Myocyte (in vitro differentiated cells): ENCODE results near the gene CPNE9. TPM values are rescaled to one million over a fixed set of nuclear protein-coding genes. Genes with fewer than 3 reads are reported as not detected.
A peak's percentile ranks its signal among the peaks of the same experiment; 100 is the strongest.

Source experiments
- DNase-seq: peaks from one replicate; pipeline ENCODE4 v3.0.0-alpha.2; 2012; ENCODE audit warnings: low read depth
- polyA plus RNA-seq: library from polyadenylated mRNA; unstranded; fragments of >200 nt; gene quantifications from one replicate; pipeline ENCODE4 v1.2.1, GENCODE V29; 2012; ENCODE audit warnings: missing spikeins
- total RNA-seq: library from RNA; depleted of rRNA; stranded (reverse); fragments of >200 nt; gene quantifications from 2 replicates; pipeline ENCODE4 v1.2.3, GENCODE V29; 2014

The CPNE9 gene, protein sequence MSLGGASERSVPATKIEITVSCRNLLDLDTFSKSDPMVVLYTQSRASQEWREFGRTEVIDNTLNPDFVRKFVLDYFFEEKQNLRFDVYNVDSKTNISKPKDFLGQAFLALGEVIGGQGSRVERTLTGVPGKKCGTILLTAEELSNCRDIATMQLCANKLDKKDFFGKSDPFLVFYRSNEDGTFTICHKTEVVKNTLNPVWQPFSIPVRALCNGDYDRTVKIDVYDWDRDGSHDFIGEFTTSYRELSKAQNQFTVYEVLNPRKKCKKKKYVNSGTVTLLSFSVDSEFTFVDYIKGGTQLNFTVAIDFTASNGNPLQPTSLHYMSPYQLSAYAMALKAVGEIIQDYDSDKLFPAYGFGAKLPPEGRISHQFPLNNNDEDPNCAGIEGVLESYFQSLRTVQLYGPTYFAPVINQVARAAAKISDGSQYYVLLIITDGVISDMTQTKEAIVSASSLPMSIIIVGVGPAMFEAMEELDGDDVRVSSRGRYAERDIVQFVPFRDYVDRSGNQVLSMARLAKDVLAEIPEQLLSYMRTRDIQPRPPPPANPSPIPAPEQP
- not detected in 2 replicates for total RNA-seq
- polyA plus RNA-seq: not detected

DNA sequence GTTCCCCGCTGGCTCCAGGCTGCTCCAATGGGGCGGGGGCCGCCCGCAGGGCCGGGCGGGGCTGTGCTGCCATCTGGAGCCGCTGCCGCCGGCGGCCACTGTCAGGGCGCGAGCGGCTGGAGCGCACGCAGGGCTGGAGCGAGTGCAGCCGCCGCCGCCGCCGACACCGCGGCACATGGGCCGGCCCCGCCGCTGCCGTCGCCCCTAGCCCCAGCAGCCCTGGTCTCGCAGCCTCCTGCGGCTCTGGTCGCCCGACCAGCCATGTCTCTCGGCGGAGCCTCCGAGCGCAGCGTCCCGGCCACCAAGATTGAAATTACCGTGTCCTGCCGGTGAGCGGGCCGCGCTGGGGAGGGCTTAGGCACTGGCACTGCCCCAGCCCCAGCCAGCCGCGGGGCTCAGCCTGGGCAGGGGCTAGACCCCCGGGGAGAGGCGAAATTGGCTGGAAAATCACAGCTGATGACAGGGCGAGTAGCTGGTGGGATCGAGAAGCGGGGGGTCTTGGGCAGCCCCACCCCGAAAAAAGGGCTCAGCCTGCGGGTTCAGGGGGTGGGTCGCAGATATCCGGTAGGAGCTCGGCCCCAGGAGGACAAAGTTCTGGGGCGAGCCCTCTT lies at the start of gene CPNE9:
TSS of gene CPNE9 (plus strand) at position 98 of the 611 bp plus-strand sequence. CDS start at position 262, 164 bp downstream.
- no peak for DNase-seq

DNA sequence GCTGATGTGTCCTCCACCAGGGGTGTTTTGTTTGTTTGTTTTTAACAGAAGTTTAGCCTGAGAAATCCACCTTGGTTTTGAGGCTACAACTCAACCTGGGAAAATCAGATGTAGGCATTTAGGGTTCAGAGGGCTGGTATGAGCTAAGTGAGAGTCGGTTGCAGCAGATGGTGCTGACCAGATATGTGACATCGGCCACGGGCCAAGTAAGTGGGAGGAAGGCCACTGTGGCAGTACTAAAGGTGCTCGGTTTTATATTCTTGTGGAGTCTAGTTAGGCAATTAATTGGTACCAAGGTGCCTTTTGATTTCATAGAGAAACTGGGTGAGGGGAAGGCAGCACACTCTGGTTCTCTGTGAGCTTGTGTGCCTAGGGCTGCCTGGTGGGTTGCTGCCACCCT lies 43.8 kb upstream of the CPNE9 start:
- no peak for DNase-seq

GRCh38 chr3:9660972-9661371 lies 42.7 kb upstream of the CPNE9 start:
- DNase-seq: no peak

GRCh38 chr3:9664119-9664751 lies 39.4 kb upstream of the CPNE9 start:
- DNase-seq: no peak

DNA sequence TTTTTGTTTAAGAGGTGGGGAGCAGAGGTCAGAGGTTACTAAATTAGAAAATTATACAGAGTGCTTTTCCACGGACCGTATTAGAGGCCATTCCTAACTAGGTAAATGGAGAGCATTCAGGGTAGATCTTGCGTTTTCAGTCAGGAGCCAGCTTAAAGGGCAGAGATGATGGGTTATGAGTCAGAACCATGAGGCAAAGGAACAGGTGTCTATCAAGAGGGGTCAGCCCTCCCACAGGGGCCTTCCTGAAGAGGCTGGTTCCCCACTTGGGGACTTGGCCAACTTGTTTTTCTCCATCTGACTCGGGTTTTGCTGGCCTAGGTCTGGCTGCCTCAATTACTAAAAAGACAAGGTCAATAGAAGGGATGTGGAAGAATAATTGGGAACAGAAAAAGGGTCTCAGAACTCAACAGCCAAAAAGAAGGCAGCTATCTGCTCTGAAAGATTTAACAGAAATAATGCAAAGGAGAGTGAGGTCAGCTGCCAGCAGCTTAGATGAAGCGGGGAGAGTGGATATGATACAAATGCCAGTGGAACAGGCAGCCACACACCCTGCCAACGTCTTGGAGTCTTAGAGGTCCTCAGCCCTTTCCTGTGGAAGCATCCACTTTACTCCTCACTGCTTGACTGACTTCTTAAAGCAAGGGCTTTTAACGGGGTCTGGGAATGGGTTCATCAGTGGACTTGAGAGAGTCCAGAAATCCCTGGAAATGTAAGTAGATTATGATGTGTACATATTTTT lies 36.8 kb upstream of the CPNE9 start:
- DNase-seq: peak; percentile 42

DNA sequence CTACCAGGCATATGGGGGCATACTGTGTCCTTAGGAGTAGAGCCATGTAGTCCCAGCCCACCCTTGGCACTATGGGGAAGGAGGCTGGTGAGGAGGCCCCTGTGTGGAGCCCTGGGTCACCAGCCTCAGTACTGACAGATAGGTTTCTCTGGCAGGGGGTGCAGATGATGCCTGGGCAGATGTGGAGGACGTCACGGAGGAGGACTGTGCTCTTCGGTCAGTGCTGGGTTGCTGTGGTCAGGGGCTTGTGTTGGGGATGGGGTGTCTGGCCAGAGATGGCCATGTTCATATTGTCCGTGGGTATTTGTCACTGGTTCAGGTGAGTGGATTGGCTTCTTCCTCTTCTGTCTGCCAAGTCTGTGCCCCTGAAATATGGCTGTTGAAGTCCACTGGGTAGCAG lies 34.4 kb upstream of the CPNE9 start:
- DNase-seq: no peak

DNA sequence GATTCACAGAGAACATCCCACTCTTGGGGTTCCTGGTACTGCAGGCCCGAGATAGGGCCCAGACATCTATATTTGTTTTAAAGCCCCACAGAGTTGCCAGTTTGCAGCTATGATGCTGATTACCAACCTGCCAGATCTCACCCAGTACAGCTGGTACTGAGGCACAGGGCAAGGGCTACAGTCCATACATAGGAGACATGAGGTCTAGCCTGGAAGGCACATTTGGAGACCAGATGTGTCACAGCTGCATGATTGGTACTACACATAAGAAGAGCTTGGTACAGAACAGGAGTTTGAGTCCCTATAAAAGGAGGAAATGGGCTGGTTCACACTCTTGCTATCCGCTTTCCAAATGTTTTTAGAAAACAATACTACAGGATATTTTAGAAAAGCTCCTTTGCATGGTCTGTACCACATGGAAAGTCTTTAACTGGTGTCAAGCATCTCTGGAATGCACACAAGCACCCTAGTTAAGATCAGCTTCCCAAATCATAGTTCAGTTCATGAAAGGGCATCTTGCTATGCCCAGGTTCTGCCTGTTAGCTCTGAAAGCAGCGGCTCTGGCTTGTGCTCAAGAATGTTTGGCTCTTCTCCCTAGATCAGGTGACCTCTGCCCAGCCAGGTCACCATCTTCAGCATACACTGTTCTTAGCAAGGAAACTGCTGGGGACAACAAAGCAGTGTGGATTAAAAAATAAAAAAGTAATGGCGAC lies 33.8 kb upstream of the CPNE9 start:
- peak; percentile 11 for DNase-seq

- DNase-seq: no peak
These were observed 30.6 kb upstream of the CPNE9 start for GRCh38 chr3:9673082-9673481.

- DNase-seq: no peak
These were observed 29.9 kb upstream of the CPNE9 start for GRCh38 chr3:9673752-9674151.

DNA sequence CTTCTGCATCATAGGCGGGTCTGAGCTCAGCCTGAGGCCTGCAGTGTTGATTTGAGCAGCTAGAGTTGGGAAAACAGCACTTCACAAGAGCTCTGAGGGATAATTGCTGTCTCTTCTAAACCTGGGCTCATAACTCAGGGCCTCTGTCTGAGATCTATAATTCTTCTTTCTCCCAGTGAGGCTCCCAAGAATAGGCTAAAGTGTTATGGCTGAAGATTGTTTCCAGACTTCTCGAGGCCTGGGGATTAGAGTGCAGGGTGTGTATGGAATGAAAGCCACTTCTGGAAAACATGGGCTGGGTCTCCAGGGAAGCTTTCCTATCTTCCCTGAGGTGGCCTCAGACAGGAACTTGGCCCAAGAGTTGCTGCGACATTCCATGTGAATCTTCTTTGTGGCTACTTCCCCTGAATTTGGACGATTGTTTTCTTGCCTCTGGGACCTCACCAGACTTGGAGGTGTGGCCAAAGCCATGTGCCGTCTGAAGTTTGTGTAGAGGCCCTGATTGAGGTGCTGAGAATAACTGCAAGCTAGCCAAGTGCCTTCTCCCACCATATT lies 27.8 kb upstream of the CPNE9 start:
- no peak for DNase-seq

DNA sequence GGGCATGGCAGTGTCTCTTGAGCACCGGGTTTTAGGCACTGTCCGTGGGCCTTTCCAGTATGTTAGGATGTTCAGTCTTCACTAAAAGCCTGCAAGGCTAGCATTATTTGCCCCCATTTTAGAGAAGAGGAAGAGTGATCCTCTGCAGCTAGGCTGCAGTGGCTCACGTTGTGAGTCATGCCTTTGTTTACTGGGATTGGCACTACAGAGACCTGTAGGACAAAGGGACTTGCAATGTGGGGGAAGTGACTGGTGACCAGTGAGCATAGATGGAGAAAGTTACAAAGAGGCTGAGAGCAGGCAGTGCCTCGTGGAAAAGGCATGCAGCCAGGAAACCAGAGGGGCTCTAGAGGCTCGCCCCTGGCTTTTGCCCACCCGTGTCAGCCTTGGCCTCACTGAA lies 26.8 kb upstream of the CPNE9 start:
- DNase-seq: no peak

DNA sequence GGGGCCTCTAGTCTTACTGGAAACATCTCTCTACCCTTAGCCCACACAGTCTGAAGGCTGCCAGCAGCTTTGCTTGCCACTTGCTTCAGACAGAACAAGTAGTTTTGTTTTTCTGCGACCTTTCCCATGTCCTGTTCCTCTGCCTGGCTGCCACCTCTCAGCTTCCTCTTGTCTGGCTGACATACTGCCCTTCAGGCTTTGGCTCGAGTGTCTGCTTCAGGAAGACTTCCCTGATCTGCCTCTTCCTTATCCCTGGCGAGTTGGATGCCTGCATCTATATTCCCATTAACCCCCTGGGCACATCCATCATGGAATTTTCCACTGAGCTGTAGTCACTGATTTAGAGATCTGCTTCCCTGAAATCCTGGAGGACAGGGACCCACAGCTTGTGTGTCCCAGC lies 25.1 kb upstream of the CPNE9 start:
- no peak for DNase-seq

DNA sequence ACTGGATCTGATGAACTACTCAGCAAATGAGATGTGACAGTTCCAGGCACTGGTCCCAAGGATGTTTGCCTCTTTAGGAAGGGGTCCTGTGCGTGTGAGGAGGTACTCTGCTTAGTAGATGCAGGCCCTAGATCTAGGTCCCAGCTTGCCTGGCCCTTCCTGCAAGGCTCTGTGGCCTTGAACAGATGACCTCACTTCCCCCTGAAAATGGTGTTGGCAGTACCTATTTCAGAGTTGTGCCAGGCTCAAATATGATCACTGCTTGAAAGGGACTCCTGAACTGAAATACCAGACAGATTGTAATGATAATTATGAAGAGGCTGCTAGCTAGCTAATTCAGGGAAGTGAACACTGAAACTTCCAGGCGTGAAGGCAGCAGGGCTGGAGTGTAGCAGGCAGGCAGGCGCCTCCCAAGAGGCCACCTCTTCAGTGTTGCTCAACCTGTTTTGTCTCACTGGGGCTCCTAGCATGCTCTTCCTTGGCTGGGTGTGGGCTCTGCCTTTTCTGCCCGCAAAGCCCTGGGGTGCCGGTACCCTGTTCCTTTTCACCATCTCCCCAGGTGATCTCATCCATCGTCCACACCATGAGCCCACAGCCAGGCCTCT lies 24.1 kb upstream of the CPNE9 start:
- no peak for DNase-seq

- DNase-seq: no peak
These were observed 22.5 kb upstream of the CPNE9 start for GRCh38 chr3:9681011-9681722.

DNA sequence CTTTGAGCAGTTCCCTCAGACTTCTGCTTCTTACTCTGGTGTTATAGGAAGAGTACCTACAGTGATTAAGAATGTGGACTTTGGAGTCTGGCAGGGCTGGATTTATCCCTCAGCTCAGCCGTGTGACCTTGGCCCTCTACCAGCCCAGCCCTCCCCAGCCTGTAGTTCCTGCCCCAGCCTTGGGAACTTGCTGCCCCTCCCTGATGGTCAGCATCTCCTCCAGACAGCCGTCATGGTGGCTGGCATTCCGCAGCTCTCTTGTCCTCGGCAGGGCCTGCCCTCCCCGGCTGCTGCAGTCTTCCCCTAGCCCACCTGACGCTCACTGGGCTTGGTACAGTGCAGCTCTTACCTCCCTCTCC lies 21.9 kb upstream of the CPNE9 start:
- no peak for DNase-seq

- DNase-seq: no peak
These were observed 21.5 kb upstream of the CPNE9 start for GRCh38 chr3:9682096-9682495.

DNA sequence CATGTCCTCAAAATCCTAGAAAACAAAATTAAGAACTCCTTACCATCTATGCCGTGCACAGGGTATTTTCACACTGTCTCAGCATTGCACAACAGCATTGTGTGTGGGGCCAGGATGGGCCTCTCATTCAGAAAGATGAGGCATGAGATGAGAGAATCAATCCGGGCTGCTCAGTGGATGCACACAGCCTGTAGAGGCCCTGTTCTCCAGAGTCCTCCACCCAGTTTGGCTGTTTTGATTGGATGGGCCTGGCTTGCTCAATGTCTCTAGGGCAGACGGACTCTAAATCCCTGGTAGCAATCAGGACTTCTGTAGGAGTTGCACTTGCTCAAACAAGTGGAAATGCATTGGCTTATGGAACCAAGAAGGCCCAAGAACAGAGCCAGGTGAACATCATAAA lies 20.2 kb upstream of the CPNE9 start:
- no peak for DNase-seq

DNA sequence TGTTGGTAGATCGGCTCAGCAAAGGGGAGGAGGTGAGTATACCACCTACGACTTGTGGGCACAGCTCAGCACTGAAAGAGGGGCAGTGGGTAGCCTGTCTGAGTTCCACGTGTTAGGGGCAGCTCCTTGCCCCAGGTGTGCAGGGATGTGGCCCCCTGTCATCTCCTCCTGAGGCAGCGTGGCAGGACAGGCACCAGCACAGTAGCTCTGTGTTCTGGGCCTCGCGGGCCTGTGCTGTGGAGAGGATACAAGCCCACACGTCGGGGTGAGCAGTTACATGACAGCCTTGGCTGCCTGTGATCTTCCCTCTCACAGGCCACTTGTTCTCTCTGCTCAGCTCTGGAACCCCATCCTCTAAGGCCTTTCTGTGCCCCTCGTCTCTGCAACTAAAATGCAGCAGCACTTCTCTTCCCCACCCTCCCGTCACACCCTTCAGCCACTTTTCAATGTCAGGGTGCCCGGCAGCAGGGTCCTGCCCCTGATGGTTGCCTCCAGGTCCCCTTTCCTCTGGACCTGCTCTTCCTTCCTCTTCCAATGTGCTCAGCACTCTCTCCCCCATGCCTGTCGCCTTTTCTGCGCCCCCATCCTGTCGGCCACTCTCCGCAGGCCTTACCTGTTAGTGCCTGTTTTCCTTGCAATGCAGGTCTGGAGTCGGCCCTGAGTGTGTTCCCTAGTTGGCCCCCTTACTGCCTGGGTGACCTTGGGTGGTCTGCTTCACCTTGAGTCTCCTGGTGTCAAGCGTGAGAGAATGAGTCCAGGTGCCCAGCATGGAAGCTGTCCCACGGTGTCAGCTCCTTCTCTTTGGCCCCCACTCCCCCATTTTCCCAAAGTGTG lies 18.2 kb upstream of the CPNE9 start:
- no peak for DNase-seq
